GM20431 (cell line): ENCODE results near the gene LRRC27.
"Not testable (repeated sequence)": the region's sequence is repeated elsewhere in the genome, so short reads cannot be mapped to it uniquely, and the experiment has no call there.

Experiments used
- in situ Hi-C: fragments of 300-500 bp; cut with MseI, MboI; formaldehyde crosslinking; loops from one replicate; pipeline ENCODE4 v1.15.0; 2020; ENCODE audit warnings: low sequenced_read_pairs; ENCODE audit not compliant: unreplicated experiment

LRRC27 gene

GRCh38 chr10:132331601-132332432, at the start of gene LRRC27:
LRRC27 (plus strand) TSS chr10:132332193; CDS start chr10:132333525, 1,332 bp downstream.
- in situ Hi-C loops = no loop called here

GRCh38 chr10:132282667-132283603, 49.1 kb upstream of the LRRC27 start:
- in situ Hi-C loops = no loop called here

GRCh38 chr10:132283604-132284382, 48.2 kb upstream of the LRRC27 start:
- in situ Hi-C loops = no loop called here

GRCh38 chr10:132289439-132289838, 42.6 kb upstream of the LRRC27 start:
- in situ Hi-C loops = no loop called here

- in situ Hi-C loops = no loop called here
These were observed 41.4 kb upstream of the LRRC27 start for GRCh38 chr10:132290631-132291030.

GRCh38 chr10:132291826-132292225, 40.2 kb upstream of the LRRC27 start:
- in situ Hi-C loops = no loop called here

- in situ Hi-C loops = no loop called here
These were observed 39.4 kb upstream of the LRRC27 start for GRCh38 chr10:132292287-132293200.

GRCh38 chr10:132293201-132293812, 38.7 kb upstream of the LRRC27 start:
- in situ Hi-C loops = no loop called here

- in situ Hi-C loops = no loop called here
These were observed 38.0 kb upstream of the LRRC27 start for GRCh38 chr10:132293813-132294520.

- in situ Hi-C loops = no loop called here
These were observed 37.3 kb upstream of the LRRC27 start for GRCh38 chr10:132294561-132295318.

GRCh38 chr10:132295481-132295880, 36.5 kb upstream of the LRRC27 start:
- in situ Hi-C loops = not testable (repeated sequence)

GRCh38 chr10:132296666-132297443, 35.1 kb upstream of the LRRC27 start:
- in situ Hi-C loops = no loop called here

- in situ Hi-C loops = no loop called here
These were observed 34.5 kb upstream of the LRRC27 start for GRCh38 chr10:132297526-132297925.

GRCh38 chr10:132298038-132298881, 33.7 kb upstream of the LRRC27 start:
- in situ Hi-C loops = no loop called here

- in situ Hi-C loops = no loop called here
These were observed 32.3 kb upstream of the LRRC27 start for GRCh38 chr10:132299371-132300336.
